Activated naive CD4-positive, alpha-beta T cell (primary cell): ENCODE measurements around the gene ETV7.
"Not testable (repeated sequence)": the region's sequence is repeated elsewhere in the genome, so short reads cannot be mapped to it uniquely, and the experiment has no call there.

Source experiments
- DNase-seq, 4 experiments: peaks; one replicate each; lab custom pipeline; 2025; lab: John Stamatoyannopoulos, UW

Gene ETV7

GRCh38 chr6:36340618-36341454 lies 46.6 kb downstream of the ETV7 start:
- peak; percentile 17 to 65 (median 50) for DNase-seq

GRCh38 chr6:36340306-36340617 lies 47.2 kb downstream of the ETV7 start:
- no peak for DNase-seq

- DNase-seq: no peak
Observed at GRCh38 chr6:36339146-36339545, 48.3 kb downstream of the ETV7 start.

GRCh38 chr6:36338223-36338622 lies 49.2 kb downstream of the ETV7 start:
- not testable (repeated sequence) for DNase-seq

DNA sequence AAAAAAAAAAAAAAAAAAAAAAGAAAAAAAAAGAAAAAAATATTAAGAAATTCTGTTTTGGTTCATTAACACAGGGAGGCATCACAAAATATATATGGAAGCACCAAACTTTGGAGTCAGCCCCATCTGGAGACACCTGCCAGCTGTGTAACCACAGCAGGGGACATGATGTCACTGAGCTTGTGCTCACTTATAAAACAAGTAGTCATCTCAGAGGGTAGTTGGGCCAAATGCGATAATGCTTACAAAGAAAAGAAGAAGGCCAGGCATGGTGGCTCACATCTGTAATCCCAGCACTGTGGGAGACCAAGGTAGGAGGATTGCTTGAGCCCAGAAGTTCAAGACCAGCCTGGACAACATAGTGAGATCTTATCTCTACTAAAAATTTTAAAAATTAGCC lies 49.7 kb downstream of the ETV7 start:
- no peak for DNase-seq

DNA sequence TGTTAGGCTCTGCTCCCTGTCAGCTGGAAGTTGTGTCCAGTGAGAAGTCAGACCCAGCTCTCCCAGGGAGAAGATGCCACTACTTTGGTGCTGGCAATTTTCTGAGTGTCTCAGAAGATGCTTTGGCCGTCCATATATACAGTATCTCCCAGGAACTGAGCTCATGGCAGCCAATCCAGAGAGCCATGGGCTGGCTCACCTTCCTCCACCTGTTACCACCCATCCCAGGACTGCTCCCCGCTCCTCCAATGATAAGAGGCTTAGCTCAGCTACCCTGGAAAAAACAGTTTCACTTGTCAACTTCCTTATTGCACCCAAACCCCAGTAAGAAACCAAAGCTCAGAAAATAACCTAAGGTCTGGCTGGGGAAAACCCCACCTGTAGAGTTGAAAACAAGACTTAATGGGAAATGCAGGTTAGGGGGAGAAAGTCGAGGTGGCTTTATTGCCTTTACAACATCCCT lies 50.7 kb downstream of the ETV7 start, which contains the start of gene BNIP5:
Gene BNIP5, minus strand, starts transcription at position 110 of the 463 bp plus-strand sequence. CDS start 6,198 bp downstream, outside the sequence.
- DNase-seq: no peak

DNA sequence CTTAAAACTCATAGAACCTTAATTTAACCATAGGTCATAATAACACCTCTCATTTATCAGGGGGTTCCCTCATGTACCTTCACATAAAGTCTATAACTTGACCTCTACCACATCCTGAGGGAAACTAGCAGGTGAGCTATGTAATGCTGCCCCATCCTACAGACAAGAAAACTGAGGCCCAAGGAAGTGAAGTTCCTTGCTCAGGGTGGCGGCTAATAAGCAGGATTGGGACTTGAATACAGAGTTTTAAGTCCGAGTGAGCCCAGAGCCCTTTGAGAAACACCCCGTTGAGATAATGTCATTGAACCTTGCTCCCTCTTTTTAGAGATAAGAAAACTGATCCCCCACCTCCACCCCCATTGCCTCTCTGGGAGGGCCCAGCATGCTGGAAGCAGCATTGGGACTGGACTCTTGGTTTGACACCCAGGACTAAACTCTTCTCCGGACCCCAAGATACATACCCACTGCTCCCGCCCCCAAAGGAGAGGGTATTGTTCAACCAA lies 51.2 kb downstream of the ETV7 start:
- no peak for DNase-seq

- no peak for DNase-seq
Observed at GRCh38 chr6:36335465-36336207, 51.8 kb downstream of the ETV7 start.

DNA sequence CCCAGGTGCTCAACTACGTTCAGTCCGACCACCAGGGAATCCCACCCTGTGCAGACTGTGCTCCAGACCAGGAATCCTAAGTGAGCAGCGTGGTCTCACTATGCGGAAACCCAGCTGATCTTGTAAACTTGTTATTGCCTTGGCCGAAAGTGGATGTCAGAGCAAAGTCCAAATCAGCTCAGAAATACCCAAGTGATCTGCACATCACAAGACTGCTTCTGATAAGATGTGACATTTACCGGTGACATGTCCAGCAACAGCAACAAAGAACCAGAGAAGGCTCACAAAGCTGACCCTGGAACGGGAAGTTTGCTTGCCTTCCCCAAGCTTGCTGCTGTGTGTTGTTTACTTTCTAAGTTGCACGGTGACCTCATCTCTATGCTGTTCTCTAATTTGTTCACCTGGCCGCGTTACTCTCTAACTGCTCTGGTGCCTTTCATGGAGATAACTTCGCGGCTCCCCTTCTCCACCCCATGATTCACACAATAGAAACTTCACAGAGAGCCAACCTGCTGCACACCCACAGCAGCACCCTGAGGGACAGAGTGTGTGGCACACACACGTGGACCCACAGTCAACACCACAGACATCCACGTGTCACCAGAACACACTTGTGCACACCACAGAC lies 52.5 kb downstream of the ETV7 start:
- DNase-seq: no peak

DNA sequence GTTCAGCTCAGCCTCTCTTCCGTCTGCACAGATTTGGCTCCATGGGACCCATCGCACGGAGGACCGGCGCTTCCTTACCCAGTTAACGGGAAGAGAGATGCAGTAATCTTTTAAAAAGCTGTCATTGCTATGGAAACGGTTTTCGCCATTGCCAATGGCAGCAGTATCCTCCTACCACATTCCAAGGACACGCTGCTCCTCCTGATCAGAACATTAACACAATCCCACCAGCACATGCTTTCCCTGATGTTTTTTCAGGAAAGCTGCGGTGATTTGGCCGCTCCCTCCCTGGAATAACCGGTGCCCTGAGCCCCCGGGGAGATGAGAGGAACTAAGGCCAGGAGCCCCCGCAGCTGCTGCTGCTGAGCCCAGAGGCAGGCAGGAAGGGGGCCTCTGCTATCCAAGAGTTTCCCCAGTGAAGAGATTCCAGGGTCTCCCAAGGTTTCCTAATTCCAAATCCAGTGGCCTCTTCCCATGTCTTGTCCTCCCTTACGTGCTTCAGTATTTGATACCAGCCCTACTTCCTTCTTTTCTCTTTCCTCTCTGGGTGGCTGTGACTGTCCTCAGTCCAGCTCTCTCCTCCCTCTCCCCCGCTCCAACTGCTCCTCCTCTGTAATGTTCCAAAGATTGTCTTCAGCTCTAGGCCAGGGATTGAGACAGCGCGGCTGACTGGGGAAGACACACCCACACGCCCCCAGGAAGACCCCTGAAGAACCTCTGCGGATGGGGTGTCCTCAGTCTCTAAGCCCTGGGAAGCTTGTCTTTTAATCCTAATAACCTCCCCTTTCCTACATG lies 53.3 kb downstream of the ETV7 start:
- DNase-seq: no peak

DNA sequence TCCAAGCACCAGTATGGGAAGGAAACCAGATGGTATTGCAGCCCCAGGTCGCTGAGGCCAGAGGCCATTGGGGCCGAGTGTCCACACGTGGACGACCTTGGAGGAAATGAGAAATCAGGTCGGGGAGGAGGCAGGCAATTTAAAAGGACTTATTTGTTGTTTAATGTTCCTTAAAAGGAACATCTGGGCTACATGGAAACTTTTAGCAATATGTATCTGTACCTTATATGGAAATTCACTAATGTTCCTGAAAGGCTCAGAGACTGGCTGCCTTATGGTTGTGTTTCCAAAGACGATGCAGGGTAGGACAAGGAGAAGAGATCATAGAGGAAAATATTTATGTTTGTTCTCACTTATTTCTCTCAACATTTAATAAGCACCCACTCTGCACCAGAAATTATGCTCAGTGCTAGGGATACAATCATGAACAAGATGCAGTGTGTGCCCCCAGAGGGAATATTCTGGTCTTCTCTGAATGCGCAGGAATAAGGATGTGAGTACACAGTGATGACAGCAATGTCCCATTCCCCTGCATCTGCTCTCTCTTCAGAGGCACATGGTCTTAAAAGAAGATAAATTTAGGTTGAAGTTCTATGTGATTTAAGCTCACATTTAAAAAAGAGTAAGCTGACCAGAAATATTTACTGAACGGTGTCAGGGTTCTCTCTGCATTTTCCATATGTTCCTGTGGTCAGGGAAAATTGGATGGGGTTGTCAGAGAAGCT lies 54.1 kb downstream of the ETV7 start:
- no peak for DNase-seq

GRCh38 chr6:36331381-36331780 lies 56.1 kb downstream of the ETV7 start:
- DNase-seq: no peak

DNA sequence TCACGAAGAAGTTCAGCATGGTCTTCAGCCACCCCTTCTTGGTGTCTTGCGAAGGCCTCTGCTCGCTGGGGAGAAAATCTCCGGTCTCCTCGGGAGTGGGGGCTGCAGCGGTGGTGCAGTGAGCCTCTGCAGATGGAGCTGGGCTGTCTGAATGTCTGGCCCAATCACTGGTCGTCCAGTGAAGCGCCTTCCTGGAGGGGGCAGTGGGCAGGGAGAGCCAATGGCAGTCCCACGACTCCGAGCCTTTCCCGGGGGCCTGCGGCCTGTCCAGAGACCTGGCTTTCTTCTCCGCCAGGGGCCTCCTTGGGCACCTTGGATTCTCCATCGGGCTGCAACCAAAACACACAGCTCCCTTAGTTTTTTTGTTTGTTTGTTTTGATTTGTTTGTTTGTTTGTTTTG lies 57.1 kb downstream of the ETV7 start:
- DNase-seq: no peak

- DNase-seq: no peak
Observed at GRCh38 chr6:36329798-36330291, 57.6 kb downstream of the ETV7 start.

- DNase-seq: no peak
Observed at GRCh38 chr6:36328600-36328999, 58.9 kb downstream of the ETV7 start.

- no peak for DNase-seq
Observed at GRCh38 chr6:36327919-36328236, 59.6 kb downstream of the ETV7 start.

GRCh38 chr6:36327226-36327918 lies 60.1 kb downstream of the ETV7 start:
- DNase-seq: no peak

DNA sequence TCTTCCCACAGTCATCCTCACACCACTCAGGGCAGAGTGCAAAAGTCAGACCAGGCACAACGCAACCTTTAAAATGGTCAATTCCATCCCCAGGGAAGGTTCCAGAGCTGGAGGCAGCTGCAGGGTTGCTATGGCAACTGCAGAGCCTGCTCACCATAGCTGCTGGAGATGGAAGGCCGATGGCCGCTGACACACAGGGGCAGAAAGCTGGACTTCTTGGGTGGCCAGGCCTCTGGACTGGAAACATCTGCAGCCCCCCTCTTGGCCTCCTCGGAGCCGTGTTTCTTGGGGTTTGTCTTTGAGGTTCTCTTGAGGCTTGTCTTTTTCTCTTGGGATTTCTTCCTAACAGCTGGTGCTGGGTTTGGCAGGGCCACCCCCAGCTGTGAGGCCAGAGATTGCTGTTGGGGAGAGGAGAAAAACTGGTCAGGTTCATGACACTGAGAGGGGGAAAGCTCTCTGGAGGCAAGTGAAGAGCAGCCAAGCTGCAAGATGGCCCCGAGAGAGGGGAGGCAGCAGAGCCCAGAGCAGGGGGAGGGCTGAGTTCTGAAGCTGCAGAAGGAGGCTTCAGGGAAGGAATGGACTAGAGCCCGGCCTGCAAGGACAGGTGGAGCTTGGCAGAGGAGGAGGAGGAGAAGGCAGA lies 61.0 kb downstream of the ETV7 start:
- DNase-seq: no peak

- no peak for DNase-seq
Observed at GRCh38 chr6:36324715-36325114, 62.8 kb downstream of the ETV7 start.

DNA sequence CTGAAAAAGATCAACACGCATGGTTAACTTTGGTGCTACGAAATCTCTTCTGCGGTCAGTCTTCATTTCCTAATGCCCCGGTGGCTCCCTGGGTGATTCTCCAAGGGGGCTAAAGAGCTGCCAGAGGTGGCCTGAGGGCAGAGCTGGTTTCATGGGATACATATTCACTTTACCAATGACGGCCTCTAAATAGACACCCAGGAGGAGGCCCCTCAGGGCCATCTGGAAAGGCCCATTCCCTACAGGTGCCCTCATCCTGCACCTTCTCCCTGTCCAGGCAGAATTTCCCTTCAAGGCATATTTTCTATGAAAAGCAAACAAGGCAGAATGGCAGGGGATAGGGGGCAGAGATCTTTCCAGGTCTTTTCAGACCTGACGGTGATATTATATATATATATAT lies 63.3 kb downstream of the ETV7 start:
- no peak for DNase-seq
